GM18498 (cell line): Measurements from ENCODE around the gene KLF3.

Source experiments
- ATAC-seq: cut with Tn5 transposase; IDR thresholded peaks from one replicate; pipeline ENCODE4 v1.9.1; 2021; ENCODE audit warnings: mild to moderate bottlenecking, moderate library complexity; ENCODE audit not compliant: unreplicated experiment

KLF3 gene

DNA sequence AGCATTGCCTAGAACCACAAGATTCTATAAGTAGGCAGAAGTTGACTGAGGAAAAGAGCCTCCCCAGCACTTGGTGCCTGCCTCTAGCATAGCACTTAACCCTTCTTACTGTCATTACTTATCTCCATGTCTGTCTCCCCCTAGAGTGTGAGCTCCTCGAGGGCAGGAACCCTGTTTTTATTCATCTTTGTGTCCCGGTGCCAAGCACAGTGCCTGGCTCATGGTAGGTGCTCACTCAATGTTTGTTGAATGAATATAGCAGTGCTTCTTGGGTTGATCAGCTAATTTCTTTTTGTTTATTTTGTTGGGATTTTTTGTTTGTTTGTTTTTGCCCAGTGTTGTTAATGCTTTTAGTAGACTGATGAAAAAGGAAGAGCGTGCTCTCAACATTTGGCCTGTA, 30.3 kb downstream of the KLF3 start:
- ATAC-seq, result no peak

DNA sequence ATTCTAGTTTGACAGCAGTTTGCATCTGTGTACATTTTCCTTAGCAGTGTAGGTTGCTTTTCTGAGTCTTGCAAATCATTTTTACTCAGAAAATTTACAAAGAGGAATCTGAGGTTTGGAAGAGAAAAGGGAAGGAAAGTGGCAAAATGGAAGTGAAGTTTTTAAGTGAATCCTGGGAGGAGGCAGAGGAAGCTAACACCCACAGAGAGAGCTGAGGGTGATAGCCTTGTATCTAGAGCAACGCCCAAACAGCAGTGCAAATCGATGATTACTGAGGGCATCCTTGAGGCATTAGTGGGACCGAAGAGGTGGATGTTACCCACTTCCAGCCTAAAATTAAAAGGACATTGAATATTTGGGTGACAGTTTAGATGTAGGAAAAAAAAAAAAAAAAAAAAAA, 31.8 kb downstream of the KLF3 start:
- no peak for ATAC-seq

DNA sequence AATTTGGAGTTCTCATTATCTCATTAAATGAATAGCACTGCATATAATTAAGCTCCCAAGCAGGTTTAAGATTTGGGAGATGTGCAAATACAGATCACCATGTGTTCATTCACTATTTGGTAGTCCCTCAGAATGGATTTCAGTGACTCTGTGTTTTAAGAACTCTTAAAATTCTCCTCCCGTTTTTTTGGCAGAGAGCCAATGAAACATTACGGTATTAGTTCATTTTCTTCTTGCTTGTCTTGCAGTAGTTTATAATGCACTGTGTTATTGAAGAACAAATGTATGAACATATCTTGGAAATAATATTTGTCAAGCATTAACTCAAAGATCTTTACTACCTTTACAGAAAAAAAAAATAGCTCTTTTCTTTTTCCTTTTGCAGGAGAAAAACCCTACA, 32.7 kb downstream of the KLF3 start:
- ATAC-seq, result no peak

DNA sequence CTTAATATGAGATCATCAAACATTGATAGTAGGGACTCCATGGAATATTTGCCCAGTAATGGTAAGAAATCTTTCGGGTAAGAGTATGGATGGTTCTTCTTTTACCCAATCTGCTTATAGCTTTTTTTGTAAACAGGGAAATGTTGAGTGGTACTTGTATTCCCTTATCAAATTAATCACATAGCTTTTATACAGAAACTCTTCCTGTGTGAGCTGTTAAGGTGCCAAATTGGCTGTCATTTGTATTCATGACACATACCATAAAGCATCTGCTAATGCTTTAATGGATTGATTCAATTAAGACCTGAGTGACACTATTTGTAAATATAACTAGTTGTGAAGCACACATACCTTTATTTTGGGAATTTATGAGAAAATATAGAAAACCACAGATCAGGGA, 34.2 kb downstream of the KLF3 start:
- no peak for ATAC-seq

DNA sequence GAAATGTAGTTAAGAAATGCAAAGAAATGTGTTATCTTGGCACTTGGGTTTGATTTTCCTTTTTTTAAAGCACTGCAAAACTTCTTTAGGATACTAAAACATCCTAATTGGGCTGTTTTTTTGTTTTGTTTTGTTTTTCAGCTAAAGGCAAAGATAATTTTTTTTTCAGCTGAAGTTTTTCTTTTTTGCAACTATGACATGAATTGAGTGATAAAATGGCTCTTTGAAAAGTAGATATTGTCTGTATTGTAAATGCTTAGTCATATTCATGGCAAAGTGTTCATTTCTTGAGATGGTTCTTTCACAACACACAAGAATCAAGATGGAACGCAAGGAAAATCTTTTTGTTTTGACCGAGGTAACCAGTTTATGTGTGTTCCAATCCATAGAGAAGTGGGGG, 35.1 kb downstream of the KLF3 start:
- no peak for ATAC-seq

DNA sequence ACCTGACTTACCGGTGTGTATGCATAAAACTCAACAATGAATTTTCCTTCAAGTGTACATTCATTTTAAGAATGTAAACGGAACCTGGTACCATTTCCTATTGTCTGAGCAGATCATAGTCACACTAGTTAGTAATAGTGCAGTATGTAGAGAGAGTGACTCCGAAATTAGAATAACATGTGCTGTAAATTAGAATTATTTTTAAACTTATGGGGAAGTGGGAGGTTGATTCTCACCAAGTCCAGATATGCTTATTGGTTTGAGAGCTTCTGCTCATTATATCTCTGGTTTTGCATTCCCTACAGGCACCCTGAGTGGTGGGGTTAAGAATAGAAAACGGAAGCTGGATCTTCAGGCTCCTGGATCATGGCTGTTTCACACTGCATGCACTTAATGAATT, 39.6 kb downstream of the KLF3 start:
- no peak for ATAC-seq

DNA sequence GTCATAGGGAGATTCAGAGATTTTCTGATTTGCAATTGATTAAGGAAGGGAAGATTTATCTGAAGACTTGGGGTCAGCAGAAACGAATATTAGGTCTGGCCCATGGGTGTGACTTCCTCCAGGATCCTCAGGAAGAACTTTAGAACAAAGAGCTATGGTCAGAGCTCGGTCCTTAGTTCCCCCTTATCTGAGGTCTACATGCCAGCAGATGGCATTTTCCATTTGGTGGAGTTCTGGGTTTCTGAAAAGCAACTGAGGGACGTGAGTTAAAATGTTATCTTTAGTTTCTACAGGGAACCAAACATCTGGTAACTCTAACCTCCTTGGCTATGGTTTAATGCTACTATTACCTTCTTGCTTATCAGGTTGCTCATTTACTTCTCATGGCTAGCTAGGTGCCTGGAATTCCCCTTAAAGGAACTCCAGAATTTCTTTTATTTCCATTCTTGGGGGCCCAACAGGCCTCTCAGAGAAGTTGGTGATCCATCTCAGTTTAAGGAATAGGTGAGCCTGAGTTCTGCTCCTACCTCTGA, 40.7 kb downstream of the KLF3 start:
- ATAC-seq, result no peak

DNA sequence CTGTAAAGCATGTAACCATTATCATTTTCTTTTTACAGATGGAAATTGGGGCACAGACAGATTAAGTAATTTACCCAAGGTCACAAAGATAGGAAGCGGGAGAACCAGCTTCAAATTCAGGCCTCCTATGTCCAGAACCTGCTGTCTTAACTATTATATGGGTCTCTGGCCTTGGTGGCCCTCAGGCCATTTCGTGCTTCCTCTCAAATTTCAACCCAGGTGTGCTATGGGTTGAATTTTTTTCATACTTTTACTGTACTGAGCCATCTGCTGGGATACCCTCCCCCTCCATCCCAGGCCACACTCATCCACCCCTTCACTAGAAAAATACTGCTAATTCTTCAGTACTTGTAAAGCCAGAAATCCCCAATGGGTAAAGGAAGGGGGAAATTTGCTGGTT, 42.3 kb downstream of the KLF3 start:
- no peak for ATAC-seq

DNA sequence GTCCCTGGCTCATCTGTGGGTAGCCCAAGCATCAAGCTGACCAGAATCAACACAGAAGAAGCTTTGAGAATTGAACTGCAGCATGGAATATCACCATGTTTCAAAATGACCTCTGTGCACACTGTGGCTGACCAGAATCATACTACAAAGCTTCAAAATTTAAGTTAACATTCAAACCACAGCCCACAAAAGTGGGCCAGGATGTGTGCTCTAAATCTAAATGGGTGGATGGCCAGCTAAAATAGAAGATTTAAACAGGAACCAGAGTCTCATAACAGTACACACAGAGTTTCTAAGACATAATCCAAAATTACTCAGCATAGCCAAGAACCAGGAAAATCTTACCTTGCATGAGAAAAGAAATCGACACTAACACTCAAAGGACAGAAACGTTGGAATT, 46.1 kb downstream of the KLF3 start:
- ATAC-seq, result peak; percentile 59

DNA sequence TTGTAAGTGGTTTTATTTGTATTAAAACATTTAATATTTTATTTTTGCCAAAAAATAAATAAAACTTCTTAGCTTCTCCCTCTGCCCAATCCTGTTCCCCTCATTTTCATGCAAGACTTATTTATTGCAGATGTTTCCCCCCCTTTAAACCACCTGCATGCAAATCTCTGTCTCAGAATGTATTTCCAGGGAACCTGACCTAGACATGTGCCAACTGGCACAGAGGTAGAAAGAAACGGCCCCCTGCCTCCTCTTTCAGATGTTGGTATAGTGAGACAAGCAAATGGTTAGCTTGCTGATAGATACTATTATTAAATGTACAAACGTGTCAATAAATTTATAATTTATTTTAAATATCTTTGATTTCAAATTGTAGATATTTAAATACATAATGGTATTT, 47.1 kb downstream of the KLF3 start:
- ATAC-seq, result no peak

DNA sequence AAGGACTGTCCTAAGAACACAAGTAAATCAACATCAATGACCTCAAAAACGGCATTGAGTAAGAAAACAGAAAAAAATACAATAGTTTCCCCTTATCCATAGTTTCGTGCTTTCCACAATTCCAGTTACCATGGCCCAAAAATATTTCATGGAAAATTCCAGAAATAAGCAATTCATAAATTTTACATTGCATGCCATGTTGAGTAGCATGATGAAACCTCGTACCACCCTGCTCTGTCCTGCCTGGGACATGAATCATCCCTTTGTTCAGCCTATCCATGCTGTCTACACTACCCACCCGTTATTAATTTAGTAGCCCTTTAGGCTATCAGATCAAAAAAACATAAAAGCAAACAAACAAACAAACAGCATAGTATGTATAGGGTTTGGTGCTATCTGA, 51.1 kb downstream of the KLF3 start:
- no peak for ATAC-seq

DNA sequence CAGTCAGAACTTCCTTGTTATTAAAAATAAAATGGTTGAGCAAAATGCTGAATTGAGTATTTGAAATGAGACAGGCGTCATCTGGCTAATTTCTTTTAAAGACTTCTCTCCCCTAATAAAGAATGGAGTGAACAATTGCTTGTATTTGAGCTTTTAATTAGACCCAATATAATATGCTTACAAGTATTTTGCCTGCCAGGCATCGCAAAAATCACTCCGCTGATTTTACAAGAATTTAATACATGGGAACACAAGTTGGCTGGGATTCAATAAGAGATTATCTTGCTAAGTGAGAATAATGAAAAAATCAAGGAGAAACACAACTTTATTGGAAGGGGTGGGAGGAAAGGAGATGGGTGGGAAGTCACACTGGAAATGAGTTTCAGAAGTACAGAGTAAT, 52.3 kb downstream of the KLF3 start:
- no peak for ATAC-seq

DNA sequence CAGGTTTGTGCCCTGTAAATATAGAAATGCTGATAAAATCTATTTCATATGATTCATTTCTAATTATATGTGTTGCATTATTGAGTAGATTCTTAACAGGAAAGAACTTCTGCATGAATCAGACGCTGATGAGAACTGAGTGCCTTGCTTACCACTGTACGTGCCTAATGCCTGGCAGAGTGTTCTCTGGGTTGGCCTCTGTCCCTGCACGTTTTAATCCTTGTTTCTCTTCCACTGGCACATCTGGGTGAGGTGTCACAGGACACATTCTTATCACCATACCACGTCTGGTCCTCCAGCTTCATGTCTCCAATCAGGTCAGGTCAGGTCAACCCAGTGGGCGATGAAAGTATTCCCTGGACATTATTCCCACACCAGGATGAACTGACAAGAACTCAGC, 53.6 kb downstream of the KLF3 start:
- ATAC-seq, result no peak

DNA sequence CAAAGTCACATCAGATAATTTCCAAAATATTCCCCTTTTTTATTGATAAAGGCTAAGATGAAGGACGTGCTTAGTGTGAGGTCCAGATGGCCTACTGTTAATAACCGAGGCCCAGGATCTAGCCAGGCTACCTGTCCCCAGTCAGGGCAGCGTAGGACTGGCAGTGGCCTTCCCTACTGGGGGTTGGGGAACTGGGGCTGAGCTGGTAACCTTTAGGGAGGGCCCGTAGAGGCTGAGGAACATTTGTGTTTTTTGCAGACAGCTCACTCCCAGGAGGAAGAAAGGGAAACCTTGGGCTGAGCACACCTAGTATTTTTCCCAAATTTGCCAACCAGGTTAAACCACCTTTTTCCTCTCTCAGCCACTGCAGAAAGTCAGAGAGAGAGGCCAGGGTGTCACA, 59.1 kb downstream of the KLF3 start:
- no peak for ATAC-seq

DNA sequence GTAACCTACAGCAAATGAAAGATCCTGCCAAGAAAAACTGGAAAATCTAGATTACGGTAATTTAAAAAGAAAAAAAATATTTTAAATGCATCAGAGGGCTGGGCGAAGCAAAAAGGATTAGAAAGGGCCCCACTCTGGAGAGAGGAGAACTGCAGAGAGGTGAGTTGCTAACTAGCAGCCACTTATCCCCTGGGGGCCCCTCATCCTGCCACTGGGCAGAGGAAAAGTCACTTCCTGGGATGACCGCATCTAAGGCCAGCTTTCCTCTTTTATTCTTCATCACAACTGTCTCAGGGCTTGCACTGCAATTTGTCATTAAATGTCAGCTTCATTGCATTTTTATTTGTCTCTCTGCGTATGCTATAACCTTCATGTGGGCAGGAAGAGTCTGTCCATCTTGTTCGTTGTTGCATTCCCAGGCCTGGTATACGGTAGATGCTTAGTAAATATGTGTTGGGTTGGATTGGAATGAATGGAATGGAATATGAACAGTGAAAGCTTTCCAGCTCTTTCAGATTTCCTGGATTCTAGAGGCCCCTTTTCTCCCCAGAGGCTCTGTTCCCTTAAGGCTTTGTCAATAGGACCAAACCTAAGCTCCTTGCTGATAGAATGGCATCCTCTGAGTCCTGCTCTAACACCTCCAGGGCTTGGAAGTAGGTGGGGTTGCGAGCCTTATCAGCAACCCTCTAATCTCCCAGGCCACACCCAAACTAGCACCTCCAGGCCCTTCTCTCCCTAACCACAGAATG, 59.9 kb downstream of the KLF3 start:
- ATAC-seq, result no peak

DNA sequence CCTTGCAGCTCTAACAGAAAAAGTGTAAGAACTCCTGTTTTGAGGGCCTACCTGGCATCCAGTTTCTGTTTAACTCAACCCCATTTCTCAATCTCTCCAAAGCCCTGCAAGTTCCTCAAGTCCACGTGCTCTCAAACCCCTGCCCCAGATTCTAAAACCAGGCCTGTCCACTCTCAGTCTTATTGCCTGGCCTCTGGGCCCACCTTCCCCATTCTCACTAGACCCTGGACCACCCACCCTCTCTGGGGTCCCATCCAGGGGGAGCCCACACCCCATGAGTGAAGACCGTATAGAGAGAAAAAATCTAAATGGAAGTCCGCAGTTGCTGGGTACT, 60.4 kb downstream of the KLF3 start:
- ATAC-seq, result no peak

DNA sequence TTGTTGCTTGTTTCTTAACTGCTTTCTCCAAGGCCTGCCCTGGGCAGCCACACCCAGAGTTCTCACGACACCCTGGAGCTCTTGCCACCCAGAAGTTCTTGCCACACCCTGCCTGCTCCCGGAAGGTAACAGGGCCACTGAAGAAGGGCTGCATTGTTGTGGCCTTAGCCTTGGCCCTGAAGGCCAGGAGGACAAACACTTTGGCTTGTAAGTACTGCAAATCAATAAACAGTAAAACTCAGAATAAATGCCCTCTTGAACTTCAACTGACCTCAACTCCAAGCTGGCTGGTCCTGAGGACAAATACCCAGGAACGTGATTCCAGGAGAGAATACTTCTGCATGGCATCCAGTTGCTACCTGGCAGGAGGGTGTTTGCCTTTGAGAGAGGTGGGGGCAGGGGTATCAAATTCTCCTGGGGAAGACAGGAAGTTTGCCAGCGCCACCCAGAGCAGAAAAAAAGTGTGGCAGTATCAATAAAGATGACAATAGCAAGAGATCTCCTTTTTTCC, 64.7 kb downstream of the KLF3 start:
- ATAC-seq, result no peak

DNA sequence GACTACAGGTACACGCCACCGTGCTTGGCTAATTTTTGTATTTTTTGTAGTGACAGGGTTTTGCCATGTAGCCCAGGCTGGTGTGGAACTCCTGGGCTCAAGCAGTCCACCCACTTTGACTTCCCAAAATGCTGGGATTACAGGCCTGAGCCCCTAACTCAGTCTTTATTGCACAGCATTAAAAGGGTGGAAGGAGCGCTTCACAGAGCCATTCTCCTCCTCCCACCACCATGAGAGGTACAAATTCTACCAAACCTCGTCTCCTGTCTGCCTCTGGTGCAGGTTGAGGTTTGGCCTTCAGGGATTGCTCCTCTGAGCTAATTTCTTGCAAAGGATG, 66.5 kb downstream of the KLF3 start:
- no peak for ATAC-seq

DNA sequence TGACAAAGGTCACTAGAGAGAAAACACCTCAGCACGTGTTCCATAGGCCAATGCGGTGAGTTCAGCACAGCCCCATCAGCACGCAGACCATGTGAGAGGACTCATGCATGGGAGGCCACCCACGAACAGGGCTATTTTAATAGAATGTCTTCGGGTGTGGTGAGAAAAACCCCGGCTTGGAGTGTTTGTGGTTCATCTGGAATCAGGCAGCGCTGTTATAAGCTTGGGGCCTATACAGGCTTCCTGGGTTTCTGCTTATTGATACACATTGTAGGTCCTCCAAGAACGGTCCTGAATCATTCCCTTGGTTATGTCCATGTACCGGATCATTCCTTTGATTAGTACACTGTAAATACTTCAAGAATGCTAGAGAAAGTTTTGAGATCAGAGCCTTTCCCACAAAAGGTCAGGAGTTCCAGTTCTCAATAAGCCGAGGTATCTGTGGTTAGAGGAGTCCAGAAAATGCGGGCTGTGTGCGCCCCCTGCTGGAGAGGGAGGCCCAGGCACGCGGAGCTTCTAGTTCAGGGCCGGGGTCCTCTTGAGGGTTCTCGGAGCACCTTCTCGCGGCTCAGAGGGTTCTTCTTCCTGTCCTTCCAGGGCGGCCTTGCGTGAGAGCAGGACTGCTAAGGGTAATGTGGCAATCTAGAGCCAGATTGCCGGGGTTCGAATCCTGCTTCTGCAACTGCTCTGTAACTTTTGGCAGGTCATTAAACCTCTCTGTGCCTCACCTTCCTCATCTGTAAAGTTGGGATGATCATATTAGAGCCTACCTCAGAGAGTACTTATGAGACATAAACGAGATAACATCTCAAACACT, 67.0 kb downstream of the KLF3 start:
- peak; percentile 87 for ATAC-seq

DNA sequence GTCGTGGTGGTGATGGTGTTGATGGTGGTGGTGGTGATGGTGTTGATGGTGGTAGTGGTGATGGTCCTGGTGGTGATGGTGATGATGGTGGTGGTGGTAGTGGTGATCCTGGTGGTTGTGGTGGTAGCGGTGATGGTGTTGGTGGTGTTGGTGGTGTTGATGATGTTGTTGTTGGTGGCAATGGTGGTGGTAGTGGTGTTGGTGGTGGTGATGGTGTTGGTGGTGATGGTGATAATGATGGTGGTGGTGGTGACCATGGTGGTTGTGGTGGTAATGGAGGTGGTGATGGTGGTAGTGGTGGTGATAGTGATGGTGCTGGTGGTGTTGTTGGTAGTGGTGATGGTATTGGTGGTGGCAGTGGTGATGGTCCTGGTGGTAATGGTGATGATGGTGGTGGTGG, 69.7 kb downstream of the KLF3 start:
- ATAC-seq, result no peak

DNA sequence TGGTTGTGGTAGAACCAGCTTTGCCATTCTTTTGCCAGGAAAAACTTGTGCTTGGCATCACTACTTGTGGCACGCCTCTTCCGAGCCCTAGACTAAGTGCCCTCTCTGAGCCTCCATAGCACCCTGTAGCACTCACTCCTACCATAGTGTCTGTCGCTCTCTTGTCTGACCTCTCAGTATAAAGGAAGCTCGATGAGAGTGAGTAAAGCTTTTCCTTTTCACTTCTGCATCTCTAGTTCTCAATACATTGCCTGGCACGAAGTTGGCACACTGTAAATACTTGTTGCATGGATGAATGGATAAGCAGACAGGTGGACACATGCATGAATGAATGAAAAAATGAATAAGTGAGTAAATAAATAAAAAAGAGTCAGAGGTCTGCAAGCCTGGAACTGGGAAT, 70.4 kb downstream of the KLF3 start:
- ATAC-seq, result no peak

DNA sequence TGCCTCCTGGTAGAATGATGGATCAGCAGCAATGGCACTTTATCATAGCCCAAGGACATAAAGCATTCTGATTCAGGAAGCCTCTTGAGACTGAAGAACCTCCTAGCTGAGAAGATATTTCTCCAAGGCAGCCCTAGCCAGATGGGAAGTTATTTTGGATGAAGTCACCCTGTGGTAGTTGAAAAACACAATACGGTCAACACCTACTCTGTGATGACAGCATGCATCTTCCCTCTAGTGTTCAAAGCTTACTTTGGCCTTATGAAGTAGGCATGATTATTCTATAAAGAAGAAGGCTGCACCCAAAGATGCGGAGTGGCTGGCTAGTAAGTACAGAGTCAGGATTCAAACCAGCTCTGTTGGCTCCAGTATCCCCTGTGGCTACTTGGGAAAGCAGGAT, 70.9 kb downstream of the KLF3 start:
- no peak for ATAC-seq
